ENCODE results near the gene CIITA. TPM values are rescaled to one million over a fixed set of nuclear protein-coding genes. Genes with fewer than 3 reads are reported as not detected.
"Not testable (repeated sequence)": the region's sequence is repeated elsewhere in the genome, so short reads cannot be mapped to it uniquely, and the experiment has no call there.

The CIITA gene, protein sequence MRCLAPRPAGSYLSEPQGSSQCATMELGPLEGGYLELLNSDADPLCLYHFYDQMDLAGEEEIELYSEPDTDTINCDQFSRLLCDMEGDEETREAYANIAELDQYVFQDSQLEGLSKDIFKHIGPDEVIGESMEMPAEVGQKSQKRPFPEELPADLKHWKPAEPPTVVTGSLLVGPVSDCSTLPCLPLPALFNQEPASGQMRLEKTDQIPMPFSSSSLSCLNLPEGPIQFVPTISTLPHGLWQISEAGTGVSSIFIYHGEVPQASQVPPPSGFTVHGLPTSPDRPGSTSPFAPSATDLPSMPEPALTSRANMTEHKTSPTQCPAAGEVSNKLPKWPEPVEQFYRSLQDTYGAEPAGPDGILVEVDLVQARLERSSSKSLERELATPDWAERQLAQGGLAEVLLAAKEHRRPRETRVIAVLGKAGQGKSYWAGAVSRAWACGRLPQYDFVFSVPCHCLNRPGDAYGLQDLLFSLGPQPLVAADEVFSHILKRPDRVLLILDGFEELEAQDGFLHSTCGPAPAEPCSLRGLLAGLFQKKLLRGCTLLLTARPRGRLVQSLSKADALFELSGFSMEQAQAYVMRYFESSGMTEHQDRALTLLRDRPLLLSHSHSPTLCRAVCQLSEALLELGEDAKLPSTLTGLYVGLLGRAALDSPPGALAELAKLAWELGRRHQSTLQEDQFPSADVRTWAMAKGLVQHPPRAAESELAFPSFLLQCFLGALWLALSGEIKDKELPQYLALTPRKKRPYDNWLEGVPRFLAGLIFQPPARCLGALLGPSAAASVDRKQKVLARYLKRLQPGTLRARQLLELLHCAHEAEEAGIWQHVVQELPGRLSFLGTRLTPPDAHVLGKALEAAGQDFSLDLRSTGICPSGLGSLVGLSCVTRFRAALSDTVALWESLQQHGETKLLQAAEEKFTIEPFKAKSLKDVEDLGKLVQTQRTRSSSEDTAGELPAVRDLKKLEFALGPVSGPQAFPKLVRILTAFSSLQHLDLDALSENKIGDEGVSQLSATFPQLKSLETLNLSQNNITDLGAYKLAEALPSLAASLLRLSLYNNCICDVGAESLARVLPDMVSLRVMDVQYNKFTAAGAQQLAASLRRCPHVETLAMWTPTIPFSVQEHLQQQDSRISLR
- total RNA-seq (2014; rRNA removed; shearing (Covaris generic)), result 0.71 and 1.0 TPM in 2 replicates

DNA sequence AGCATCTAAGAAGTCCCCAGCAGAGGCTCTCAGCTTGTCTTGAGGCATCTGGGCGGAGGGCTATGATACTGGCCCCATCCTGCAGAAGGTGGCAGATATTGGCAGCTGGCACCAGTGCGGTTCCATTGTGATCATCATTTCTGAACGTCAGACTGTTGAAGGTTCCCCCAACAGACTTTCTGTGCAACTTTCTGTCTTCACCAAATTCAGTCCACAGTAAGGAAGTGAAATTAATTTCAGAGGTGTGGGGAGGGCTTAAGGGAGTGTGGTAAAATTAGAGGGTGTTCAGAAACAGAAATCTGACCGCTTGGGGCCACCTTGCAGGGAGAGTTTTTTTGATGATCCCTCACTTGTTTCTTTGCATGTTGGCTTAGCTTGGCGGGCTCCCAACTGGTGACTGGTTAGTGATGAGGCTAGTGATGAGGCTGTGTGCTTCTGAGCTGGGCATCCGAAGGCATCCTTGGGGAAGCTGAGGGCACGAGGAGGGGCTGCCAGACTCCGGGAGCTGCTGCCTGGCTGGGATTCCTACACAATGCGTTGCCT is at the start of gene CIITA:
CIITA (plus strand) TSS at position 404 of the 543 bp plus-strand sequence; CDS start at position 533, 129 bp downstream.
- DNase-seq (ENCODE audit: low read depth), result peak; percentile 97

DNA sequence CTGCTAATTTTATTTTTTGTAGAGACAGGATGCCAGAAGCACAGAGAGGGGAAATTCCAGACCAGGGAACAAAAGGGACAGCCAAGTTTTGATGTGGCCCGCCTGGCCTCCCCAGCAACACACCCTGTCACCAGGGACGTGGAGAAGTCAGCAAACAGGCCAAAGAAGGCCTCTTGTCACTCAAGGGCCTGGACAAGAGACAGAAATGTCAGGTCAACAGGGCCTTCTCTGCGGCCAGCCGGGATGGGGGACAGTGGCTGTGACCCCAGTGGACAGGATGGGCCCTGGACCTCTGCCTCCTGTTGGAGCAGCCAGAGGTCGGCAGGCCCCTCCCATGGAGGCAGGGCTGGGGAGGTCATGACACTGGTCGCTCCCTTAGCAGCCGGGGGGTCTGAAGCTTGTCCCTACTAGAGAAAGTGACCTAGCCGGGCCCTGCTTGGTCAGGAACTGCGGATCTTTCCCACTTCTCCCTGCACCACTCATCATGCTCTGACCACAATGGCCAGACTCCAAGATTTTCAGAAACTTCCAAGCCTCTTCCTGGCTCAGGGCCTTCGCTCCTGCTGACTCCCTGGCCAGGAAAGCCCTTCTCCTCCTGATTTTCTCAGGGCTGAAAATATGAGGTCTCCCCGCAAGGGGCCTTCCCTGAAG is 49.2 kb upstream of the CIITA start:
- DNase-seq (ENCODE audit: low read depth), result peak; percentile 92

DNA sequence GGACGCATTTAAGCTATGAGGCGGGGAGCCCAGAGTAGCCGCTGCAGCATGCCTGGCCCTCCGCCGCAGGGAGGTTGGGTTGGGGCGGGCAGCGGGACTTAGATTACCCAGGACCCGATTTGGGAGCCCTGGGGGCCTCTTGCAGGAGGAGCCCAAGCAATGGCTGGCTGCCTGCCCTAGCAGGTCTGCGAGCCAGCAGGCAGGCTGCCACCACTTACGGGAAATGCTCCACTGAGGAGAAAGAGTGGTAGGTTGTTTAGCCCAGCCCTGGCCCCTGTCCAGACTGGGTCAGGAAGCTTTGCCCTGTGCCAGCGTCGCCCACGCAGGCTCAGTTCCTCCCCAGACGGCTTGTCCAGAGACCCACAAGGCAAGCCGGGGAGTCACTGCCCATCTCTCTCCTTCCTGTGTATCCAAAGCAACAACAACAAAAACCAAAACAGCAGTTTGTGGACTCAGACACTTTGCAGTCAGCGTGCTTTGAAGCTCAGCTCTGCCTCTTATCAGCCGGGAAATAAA is 48.1 kb upstream of the CIITA start:
- DNase-seq (ENCODE audit: low read depth), result peak; percentile 93

DNA sequence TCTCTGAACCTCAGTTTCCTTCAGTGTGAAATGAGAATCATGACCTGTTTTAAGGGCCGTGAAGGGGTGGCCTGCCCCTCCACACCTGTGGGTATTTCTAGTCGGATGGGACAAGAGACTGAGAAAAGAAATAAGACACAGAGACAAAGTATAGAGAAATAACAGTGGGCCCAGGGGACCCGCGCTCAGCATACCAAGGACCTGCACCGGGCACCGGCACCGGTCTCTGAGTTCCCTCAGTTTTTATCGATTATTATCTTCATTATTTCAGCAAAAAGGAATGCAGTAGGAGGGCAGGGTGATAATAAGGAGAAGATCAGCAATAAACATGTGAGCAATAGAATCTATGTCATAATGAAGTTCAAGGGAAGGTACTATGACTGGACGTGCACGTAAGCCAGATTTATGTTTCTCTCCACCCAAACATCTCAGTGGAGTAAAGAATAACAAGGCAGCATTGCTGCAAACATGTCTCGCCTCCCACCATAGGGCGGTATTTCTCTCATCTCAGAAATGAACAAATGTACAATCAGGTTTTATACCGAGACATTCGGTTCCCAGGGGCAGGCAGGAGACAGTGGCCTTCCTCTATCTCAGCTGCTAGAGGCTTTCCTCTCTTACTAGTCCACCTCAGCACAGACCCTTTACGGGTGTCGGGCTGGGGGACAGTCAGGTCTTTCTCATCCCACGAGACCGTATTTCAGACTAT is 47.5 kb upstream of the CIITA start:
- DNase-seq (ENCODE audit: low read depth), result not testable (repeated sequence)

DNA sequence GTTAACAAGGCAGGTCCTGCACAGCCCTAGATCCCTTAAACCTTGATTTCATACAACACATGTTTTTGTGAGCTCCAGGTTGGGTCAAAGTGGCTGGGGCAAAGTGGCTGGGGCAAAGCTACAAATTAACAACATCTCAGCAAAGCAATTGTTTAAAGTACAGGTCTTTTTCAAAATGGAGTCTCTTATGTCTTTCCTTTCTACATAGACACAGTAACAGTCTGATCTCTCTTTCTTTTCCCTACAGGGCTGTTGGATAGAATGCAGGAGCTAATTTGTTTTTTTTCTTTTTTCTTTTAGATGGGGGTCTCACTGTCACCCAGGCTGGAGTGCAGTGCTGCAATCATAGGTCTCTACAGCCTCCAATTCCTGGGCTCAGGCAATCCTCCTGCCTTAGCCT is 46.8 kb upstream of the CIITA start:
- DNase-seq (ENCODE audit: low read depth), result not testable (repeated sequence)

DNA sequence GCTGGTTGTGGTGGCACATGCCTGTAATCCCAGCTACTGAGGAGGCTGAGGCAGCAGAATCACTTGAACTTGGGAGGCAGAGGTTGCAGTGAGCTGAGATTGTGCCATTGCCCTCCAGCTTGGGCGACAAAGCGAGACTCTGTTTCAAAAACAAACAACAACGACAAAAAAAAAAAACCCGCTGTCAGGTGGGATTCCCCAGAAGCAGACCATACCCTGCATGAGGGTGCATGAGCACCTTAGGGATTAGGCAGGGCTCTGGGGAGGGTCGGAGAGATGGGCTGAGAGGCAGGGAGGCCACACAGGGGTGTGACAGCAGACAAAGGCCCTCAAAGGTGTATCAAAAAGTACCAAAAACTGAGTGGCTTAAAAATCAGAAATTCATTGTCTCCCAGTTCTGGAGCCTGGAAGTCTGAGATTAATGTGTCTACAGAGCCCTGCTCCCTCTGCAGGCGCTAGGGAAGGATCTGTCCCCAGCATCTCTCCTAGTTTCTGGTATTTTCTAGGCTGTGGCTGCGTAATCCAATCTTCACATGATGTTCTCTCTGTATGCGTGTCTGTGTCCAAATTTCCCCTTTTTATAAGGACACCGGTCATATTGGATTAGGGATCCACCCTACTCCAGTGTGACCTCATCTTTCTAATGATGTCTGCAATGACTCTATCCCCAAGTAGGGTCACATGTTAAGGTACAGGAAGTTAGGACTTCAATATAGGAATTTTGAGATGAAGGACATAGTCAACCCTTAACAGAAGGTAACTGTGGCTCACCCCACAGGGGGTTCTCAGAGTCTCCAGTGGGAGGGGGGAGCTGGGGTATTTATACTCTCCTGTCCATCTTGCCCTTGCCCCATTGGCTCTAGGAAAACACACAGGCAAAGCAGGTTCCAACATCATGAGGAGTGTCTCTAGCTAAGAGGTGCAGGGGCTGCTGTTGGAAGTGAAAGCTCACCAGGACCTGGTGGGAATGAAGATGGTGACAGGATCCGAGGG is 44.8 kb upstream of the CIITA start:
- no peak for DNase-seq (ENCODE audit: low read depth)

DNA sequence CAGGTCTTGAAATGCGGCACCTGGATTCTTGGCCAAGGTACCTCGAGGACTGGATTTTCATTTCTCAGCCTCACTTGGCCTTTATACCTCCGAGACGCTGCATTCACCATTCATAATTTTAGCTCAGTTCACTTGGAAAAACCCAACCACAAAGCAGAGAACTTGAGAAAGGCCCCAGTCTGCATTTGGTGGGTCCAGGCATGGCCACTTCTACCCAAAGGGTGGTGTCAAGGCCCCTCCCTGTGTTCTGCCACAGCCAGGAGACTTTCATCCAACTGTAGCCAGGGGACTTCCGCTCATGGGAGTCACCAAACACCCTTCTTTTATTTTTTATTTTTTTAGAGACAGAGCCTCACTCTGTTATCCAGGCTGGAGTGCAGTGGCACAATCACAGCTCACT is 43.7 kb upstream of the CIITA start:
- no peak for DNase-seq (ENCODE audit: low read depth)

DNA sequence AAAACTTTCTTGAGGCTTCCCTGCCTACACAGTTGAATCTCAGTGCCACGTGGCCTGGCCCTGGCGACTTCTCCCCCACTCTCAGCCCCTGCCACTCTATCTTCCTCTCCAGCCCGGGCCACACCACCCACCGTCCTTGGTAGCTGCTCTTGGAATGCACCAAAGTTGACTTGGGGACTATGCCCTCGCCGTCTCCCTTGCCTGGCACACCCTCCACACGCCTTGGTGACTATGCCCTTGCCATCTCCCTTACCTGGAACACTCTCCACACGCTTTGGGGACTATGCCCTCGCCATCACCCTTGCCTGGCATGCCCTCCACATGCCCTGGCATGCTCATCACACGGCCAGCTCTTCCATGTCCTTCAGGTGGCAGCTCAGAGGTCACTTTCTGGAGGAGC is 42.9 kb upstream of the CIITA start:
- DNase-seq (ENCODE audit: low read depth), result no peak

DNA sequence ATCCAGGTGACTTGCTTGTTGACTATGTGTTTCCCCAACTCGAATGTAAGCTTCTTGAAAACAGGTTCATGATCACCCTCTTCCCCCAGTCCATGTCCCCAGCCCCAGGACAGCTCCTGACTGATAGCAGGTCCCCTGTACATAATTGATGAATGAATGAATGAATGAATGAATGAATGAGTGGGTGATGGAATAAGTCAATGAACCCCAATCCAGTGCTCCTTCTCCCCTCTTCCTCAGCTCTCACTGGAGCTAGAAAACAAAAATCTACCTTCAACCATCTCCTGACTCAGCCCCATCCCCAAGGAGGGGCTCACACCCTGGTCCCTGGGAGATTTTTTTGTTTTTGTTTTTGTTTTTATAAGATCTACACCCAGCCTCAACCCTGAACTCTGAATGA is 42.2 kb upstream of the CIITA start:
- no peak for DNase-seq (ENCODE audit: low read depth)

DNA sequence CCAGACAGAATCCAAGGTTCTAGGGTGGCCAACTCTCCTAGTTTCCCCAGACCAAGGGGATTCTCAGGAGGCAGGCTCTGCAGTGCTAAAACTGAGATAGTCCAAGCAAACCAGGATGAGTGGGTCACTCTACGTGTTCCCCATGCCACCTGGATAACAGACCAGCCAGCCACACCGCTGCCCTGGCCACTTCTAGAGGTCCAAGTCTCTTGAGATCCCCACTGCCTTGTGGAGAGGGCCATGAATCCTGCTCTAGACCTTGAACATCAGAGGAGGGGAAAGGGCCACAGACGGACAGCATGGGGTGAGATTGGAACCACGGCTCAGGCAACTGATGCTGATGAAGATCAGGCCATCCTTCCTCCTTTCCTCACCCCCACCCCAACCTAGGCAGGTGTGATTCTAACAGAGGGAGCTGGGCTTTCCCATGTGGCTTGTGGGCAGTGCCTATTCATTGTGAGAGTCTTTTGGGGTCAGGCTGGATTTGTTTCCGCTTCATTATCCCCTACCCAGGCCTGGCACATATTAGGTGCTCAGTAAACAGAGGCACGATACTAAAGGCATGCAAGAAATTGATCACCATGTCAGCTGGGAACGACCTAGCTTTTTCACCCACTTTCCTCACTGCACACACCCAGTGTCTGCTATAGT is 41.6 kb upstream of the CIITA start:
- DNase-seq (ENCODE audit: low read depth), result no peak

DNA sequence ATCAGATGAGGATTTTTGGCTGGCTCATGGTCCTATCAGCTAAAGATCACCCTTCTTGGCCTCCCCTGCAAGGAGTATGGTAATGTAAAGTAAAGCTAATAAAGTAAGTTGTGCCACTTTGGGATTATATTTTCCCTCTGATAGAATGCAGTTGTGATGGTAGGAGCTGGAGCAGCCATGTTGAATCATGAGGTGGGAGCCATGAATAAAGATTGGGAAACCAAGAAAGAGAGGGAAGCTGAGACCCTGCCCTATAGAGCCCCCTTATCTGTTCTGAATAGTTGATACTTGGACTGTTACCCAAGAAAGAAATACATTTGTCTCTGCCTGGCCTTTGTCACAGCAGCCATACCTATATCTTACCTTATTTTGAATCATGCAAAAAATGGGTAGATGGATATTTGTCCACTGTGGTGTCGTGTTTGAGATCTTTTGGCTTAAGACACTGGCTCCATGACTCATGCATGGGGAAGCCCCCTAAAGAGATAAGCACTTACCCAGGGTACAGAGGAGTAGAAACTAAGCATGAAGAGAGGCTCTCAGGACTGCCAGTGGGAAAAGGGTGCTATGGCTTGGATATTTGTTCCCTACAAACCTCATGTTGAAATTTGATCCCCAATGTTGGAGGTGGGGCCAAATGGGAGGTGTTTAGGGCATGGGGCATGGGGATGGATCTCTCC is 40.7 kb upstream of the CIITA start:
- no peak for DNase-seq (ENCODE audit: low read depth)

DNA sequence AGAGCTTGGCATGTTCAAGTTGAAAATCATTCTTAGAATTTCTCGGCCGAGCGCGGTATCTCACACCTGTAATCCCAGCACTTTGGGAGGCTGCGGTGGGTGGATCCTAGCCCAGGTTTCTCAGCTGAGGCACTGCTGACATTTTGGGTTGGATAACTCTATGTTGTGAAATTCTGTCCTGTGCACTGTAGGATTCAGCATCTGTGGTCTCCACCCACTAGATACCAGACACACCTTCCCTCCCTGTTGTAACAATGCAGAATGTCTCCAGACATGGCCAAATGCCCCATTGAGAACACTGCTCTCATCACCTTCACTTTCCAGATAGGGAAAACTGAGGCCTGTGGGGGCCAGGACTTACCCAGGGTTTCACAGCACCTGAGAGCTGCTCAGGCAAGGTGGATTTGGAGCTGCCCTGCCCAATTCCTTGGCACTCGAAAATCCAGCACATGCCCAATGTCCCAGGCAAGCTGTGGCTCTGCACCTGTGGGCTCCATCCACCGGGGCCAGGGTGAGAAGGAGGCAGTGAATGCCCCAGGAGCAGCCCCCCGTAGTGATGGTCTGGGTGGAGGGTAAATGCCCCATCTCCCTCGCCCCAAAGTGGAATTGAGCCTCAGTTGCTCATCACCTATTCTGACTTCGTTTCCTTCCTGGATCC is 38.3 kb upstream of the CIITA start:
- no peak for DNase-seq (ENCODE audit: low read depth)

DNA sequence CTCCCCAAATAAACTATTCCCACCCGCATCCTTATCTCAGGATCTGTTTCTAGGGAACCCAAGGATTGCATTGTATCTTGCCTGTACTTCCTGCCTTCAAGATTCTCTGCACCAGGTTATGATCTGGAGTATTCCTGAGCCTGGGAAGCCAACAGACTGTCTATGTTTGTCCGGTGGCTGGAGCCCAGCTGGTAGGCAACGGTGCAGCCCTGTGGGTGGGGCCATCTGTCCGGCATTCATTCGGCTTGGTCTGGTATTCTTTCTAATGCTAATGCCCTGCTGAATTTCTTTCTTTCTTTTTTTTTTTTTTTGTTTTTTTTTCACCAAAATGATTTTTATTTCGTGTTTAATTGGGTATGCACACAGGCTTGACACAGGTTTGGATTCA is 37.7 kb upstream of the CIITA start:
- no peak for DNase-seq (ENCODE audit: low read depth)

DNA sequence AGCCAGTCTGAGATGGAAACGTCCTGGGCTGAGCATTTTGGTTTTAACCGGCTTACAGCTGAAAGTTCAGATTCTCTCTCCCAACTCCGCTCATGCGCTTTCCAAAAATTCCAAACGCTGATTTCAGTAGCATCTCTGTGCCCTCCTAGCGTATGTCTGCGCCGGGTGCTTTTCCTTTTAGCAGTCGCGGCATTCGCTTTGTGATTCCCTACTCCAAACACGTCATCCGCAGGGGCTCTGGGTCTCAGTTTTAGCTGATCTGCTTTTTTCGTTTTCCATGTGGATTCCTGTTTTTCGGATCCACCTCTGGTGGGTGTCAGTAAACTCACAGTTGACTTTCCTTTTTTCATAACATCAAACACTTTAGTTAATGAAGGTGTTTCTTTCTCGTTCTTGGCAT is 36.3 kb upstream of the CIITA start:
- DNase-seq (ENCODE audit: low read depth), result no peak

DNA sequence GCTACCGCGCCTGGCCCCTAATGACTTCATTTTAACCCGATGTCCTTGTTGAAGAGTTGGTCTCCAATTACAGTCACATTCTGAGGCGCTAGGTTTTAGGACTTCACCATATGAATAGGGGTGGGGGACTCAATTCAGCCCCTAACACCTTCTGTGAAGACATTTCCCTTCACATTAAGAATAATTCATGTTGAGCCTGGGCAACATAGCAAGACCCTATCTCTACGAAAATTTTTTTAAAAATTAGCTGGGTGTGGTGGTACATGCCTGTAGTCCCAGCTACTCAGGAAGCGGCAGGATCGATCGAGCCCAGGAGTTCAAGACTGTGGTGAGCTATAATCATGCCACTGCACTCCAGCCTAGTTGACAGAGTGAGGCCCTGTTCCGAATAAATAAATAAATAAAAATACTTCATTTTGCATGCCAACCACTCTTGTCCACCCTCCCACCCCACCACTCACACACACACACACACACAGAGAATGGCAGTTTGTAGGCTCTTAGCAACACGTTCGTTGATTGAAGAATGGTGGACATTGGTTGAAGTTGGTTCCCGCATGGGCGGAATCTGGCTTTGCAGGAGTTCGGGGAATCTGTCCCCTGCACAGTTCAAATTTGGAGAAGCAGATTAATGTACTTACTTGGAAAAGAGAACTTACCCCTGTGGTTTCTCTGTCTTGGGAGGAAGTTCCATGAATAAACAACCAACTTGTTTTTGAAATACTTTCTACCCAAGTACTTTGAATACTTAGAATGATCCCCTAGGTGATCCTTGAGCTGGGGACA is 30.6 kb upstream of the CIITA start:
- DNase-seq (ENCODE audit: low read depth), result no peak

DNA sequence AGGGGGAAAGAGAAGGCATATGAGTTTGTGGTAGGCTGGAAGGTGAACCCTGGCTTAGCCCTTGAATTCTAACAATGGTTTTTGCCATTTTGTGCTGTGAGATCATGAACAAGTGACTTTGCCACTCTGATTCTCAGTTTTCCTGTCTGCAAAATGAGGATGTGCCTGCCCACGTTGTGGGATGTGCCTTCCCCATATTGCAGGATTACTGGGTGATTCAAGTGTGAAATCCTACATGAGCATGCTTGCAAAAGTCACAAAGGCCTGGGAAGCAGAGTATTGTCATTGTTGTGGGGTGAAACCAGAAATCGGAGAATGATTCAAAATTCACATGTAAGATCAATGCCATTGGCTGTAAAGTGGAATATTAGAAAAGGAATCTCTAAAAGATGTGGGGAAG is 29.8 kb upstream of the CIITA start:
- DNase-seq (ENCODE audit: low read depth), result no peak
